Stimulated activated CD8-positive, alpha-beta memory T cell treated with anti-CD3 and anti-CD28 coated beads, Interleukin-15, amount 100 ng/mL, for 24 hours (primary cell): ENCODE results near the gene BNIP5.
"Not testable (repeated sequence)": the region's sequence is repeated elsewhere in the genome, so short reads cannot be mapped to it uniquely, and the experiment has no call there.

Experiments used
- DNase-seq: peaks from one replicate; pipeline ENCODE4 v3.0.0-alpha.2; 2020; ENCODE audit warnings: low read depth

The BNIP5 gene

DNA sequence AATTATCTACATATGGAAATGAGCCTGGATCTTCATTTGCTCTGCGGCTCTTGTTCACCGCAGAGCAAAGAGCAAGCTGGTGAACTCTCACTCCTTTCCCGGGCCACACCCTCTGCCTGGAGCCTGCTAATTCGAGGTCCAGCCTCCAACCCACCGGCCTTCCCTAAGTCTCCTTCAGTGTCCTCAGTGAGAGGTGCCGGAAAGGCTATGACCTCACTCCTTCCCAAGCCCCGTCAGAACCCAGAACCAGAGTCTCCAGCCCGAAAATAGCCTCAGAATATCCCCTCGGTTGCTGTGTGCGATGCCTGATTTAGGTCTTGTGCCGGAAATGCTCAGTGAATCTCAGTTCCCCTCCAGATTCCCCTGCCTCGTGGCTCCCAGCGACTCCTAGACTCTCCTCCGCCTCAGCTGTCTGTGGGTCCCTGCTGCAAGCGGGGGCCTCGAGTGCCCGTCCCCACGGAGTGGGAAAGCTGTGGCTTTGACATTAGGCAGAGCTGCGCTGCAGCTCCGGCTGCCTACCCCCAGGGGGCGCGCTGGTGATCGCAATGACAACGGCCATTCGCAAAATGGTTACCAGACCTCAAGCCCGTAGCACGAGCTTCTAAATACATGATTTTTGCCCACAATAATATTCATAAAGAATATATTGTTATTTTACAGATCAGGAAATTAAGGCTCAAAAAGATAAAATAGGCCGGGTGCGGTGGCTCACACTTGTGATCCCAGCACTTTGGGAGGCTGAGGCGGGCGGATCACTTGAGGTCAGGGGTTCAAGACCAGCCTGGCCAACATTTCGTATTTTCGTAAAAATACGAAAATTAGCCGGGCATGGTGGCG is 4.1 kb upstream of the BNIP5 start:
- DNase-seq: peak; percentile 59

- DNase-seq: no peak
Measured at GRCh38 chr6:36340306-36340617, 3.6 kb upstream of the BNIP5 start.

- no peak for DNase-seq
Measured at GRCh38 chr6:36339146-36339545, 2.5 kb upstream of the BNIP5 start.

DNA sequence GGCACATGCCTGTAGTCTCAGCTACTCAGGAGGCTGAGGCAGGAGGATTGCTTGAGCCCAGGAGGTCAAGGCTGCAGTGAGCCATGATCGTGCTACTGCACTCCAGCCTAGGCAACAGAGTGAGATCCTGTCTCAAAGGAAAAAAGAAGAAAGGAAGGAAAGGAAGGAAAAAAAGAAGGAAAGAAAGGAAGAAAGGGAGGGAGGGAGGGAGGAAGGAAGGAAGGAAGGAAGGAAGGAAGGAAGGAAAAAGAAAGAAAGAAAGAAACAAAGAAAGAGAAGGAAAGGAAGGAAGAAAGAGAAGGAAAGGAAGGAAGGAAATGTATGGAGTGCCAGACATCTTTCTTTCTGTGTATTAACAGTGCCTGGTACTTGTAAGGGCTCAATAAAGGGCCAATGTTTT is 1.5 kb upstream of the BNIP5 start:
- not testable (repeated sequence) for DNase-seq

- DNase-seq: no peak
Measured at GRCh38 chr6:36337814-36338213, 1.1 kb upstream of the BNIP5 start.

GRCh38 chr6:36336208-36336710 is 429 bp downstream of the BNIP5 start:
- no peak for DNase-seq

DNA sequence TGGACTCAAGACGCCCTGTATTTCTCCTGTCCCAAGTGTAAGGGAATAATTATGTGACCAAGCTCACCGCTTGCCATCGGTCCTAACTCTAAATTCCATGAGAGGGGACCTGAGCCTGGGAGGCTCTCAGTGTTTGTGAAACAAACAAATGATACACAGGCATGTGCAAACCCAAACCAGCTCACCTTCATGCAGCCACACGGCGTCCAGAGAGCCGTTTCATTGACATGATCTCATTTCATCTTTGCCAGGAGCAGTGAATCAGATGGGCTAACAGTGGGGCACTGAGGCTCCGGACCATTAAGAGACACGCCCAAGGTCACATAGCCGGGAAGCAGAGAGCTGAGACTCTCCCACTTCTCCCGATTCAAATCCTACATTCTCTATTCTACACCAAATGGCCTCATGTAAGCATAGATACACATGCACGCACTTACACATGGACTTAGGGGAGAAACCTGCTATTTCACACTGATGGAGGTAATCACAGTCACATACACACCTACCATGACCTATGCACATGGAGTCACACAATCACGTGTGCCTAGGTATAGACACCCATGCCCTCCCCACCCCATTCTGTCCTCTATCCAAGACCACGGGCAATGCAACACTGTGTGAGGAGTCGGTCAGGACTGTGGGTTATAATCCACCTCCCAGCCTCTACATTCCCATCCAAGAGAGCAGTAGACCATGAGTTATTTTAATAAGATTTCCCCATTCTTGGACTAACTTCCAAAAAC is 1.1 kb downstream of the BNIP5 start:
- DNase-seq: no peak

DNA sequence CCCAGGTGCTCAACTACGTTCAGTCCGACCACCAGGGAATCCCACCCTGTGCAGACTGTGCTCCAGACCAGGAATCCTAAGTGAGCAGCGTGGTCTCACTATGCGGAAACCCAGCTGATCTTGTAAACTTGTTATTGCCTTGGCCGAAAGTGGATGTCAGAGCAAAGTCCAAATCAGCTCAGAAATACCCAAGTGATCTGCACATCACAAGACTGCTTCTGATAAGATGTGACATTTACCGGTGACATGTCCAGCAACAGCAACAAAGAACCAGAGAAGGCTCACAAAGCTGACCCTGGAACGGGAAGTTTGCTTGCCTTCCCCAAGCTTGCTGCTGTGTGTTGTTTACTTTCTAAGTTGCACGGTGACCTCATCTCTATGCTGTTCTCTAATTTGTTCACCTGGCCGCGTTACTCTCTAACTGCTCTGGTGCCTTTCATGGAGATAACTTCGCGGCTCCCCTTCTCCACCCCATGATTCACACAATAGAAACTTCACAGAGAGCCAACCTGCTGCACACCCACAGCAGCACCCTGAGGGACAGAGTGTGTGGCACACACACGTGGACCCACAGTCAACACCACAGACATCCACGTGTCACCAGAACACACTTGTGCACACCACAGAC is 1.7 kb downstream of the BNIP5 start:
- no peak for DNase-seq

- DNase-seq: no peak
Measured at GRCh38 chr6:36333931-36334725, 2.6 kb downstream of the BNIP5 start.

GRCh38 chr6:36333171-36333895 is 3.4 kb downstream of the BNIP5 start:
- DNase-seq: no peak

DNA sequence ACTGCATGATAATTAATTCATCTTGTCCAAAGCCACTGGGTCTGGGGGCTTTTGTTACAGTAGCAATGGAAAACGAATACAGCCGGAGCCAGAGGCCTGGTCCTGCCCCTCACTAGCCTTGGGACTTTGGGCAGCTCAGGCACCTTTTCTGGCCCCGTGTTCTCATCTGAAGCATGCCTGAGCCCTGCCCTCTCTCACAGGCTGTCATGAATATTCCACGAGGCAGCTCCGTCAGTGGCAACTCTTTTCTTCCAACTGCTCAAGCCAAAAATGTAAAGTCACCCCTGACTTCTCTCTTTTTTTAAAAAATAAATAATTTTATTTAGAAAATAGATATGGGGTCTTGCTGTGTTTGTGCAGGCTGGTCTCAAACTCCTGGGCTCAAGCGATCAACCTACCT is 5.3 kb downstream of the BNIP5 start:
- no peak for DNase-seq

- no peak for DNase-seq
Measured at GRCh38 chr6:36330366-36330765, 6.3 kb downstream of the BNIP5 start.

DNA sequence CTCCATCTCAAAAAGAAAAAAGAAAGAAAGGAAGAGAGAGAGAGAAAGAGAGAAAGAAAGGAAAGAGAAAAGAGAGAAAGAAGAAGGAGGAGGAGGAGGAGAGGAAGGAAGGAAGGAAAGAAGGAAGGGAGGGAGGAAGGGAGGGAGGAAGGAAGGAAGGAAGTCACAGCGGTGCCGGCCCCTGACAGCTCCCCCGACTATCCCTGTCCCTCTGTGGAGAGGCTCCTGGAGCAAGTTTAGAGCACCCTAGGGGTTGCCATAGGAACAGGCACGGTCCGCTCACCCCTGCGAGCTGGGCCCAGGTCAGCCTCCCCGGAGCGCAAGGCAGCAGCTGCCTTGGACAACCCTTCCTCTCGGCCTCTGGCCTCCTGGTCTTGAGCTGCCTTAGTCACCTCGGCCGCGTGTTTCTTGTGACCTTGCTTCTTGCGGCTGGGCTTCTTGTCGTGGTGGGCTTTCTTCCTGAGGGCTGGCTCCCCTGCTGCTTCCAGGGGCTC is 6.8 kb downstream of the BNIP5 start:
- DNase-seq: no peak

- no peak for DNase-seq
Measured at GRCh38 chr6:36328600-36328999, 8.1 kb downstream of the BNIP5 start.

- no peak for DNase-seq
Measured at GRCh38 chr6:36327919-36328236, 8.8 kb downstream of the BNIP5 start.

GRCh38 chr6:36327226-36327918 is 9.3 kb downstream of the BNIP5 start:
- DNase-seq: no peak

GRCh38 chr6:36326356-36326995 is 10.2 kb downstream of the BNIP5 start:
- no peak for DNase-seq

DNA sequence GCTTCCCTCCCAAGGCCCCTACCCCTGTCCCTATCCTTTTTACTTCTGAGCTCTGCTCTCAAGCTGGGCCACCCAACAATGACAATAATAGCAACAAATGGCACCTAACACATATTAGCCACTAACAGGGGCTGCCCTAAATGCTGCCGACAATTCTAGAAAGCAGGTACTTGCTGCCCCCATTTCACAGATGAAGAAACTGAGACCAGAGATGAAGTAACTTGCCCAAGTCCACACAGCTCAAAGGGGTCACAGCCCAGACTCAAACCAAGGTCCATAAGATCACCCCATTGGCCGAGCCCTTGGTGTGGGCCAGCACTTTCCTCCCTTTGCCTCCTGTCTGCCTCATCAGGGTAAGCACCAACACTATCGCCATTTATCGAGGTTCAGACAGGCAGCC is 12.0 kb downstream of the BNIP5 start:
- DNase-seq: no peak

DNA sequence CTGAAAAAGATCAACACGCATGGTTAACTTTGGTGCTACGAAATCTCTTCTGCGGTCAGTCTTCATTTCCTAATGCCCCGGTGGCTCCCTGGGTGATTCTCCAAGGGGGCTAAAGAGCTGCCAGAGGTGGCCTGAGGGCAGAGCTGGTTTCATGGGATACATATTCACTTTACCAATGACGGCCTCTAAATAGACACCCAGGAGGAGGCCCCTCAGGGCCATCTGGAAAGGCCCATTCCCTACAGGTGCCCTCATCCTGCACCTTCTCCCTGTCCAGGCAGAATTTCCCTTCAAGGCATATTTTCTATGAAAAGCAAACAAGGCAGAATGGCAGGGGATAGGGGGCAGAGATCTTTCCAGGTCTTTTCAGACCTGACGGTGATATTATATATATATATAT is 12.5 kb downstream of the BNIP5 start:
- DNase-seq: no peak

DNA sequence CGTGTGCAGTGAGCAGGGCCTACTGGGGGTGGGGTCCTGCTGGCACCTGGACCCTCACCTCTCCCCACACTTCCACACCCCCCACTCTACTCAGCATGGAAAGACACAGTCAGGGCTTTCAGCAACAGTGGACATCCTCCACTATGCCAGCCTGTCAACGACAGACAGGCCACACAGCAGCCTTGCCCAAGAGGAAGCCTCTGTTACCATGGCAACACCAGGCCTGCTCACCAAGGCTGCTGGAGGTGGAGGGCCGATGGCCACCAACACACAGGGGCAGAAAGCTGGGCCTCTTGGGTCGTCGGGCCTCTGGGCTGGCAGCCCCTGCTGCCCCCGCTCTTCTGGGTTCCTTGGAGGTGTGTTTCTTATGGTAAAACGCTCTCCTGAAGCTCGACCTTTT is 13.6 kb downstream of the BNIP5 start:
- DNase-seq: no peak
